ENCODE measurements around the gene MGAT4B.

The MGAT4B gene

GRCh38 chr5:179806250-179807048 lies at the start of gene MGAT4B:
Gene MGAT4B, minus strand, starts transcription at chr5:179806866. Its CDS starts 283 bp downstream, at chr5:179806583.
- peak within 1 kb of the TSS; percentile 72 for H3K27ac ChIP-seq (ENCODE audit: low read depth, low read length)
- H3K79me2 ChIP-seq (ENCODE audit: control insufficient read depth, insufficient read depth, low read length, unreplicated experiment), result peaks cover 48% of the 10 kb centered on the region
- peaks cover 29% of the 10 kb centered on the region for H3K4me1 ChIP-seq (ENCODE audit: control insufficient read depth, insufficient read depth, low read length, unreplicated experiment)
- H3K27me3 ChIP-seq (ENCODE audit: insufficient read depth, low read length), result no peaks in the 10 kb centered on the region
- H3K36me3 ChIP-seq (ENCODE audit: insufficient read depth, low read length), result no peaks in the 10 kb centered on the region
- H3K4me3 ChIP-seq (ENCODE audit: low read depth, low read length), result peak within 1 kb of the TSS; percentile 84
- peak within 1 kb of the TSS; percentile 89 for H2AFZ ChIP-seq (ENCODE audit: low read length, unreplicated experiment)

GRCh38 chr5:179854356-179854755 lies 47.7 kb upstream of the MGAT4B start:
- Histone ChIP-seq H3K36me3 (ENCODE audit: insufficient read depth, low read length) (peaks cover 23% of the 10 kb centered on the region), H3K27ac (ENCODE audit: low read depth, low read length) (no peak overlapping the region), H3K4me3 (ENCODE audit: low read depth, low read length) (no peak overlapping the region), H3K79me2 (ENCODE audit: control insufficient read depth, insufficient read depth, low read length, unreplicated experiment) (peaks cover 14% of the 10 kb centered on the region), H2AFZ (ENCODE audit: low read length, unreplicated experiment) (no peak overlapping the region), H3K4me1 (ENCODE audit: control insufficient read depth, insufficient read depth, low read length, unreplicated experiment) (no peaks in the 10 kb centered on the region), H3K27me3 (ENCODE audit: insufficient read depth, low read length) (no peaks in the 10 kb centered on the region)

- Histone ChIP-seq H3K79me2 (ENCODE audit: control insufficient read depth, insufficient read depth, low read length, unreplicated experiment) (peaks cover 12% of the 10 kb centered on the region), H3K36me3 (ENCODE audit: insufficient read depth, low read length) (peaks cover 30% of the 10 kb centered on the region), H3K27ac (ENCODE audit: low read depth, low read length) (no peak overlapping the region), H3K4me1 (ENCODE audit: control insufficient read depth, insufficient read depth, low read length, unreplicated experiment) (no peaks in the 10 kb centered on the region), H3K27me3 (ENCODE audit: insufficient read depth, low read length) (no peaks in the 10 kb centered on the region), H2AFZ (ENCODE audit: low read length, unreplicated experiment) (no peak overlapping the region), H3K4me3 (ENCODE audit: low read depth, low read length) (no peak overlapping the region)
Observed at GRCh38 chr5:179852993-179853547, 46.4 kb upstream of the MGAT4B start.

GRCh38 chr5:179841621-179842020 lies 35.0 kb upstream of the MGAT4B start:
- H3K27me3 ChIP-seq (ENCODE audit: insufficient read depth, low read length), result no peaks in the 10 kb centered on the region
- no peaks in the 10 kb centered on the region for H3K4me1 ChIP-seq (ENCODE audit: control insufficient read depth, insufficient read depth, low read length, unreplicated experiment)
- H3K27ac ChIP-seq (ENCODE audit: low read depth, low read length), result no peak overlapping the region
- peaks cover 27% of the 10 kb centered on the region for H3K36me3 ChIP-seq (ENCODE audit: insufficient read depth, low read length)
- H3K4me3 ChIP-seq (ENCODE audit: low read depth, low read length), result no peak overlapping the region
- H2AFZ ChIP-seq (ENCODE audit: low read length, unreplicated experiment), result no peak overlapping the region
- H3K79me2 ChIP-seq (ENCODE audit: control insufficient read depth, insufficient read depth, low read length, unreplicated experiment), result no peaks in the 10 kb centered on the region

- Histone ChIP-seq H3K27me3 (ENCODE audit: insufficient read depth, low read length) (no peaks in the 10 kb centered on the region), H2AFZ (ENCODE audit: low read length, unreplicated experiment) (no peak overlapping the region), H3K27ac (ENCODE audit: low read depth, low read length) (no peak overlapping the region), H3K36me3 (ENCODE audit: insufficient read depth, low read length) (peaks cover 27% of the 10 kb centered on the region), H3K79me2 (ENCODE audit: control insufficient read depth, insufficient read depth, low read length, unreplicated experiment) (no peaks in the 10 kb centered on the region), H3K4me3 (ENCODE audit: low read depth, low read length) (no peak overlapping the region), H3K4me1 (ENCODE audit: control insufficient read depth, insufficient read depth, low read length, unreplicated experiment) (peaks cover 3% of the 10 kb centered on the region)
Observed at GRCh38 chr5:179840766-179841165, 34.1 kb upstream of the MGAT4B start.

- Histone ChIP-seq H3K4me1 (ENCODE audit: control insufficient read depth, insufficient read depth, low read length, unreplicated experiment) (peaks cover 3% of the 10 kb centered on the region), H3K4me3 (ENCODE audit: low read depth, low read length) (no peak overlapping the region), H3K79me2 (ENCODE audit: control insufficient read depth, insufficient read depth, low read length, unreplicated experiment) (no peaks in the 10 kb centered on the region), H2AFZ (ENCODE audit: low read length, unreplicated experiment) (no peak overlapping the region), H3K27ac (ENCODE audit: low read depth, low read length) (no peak overlapping the region), H3K27me3 (ENCODE audit: insufficient read depth, low read length) (no peaks in the 10 kb centered on the region), H3K36me3 (ENCODE audit: insufficient read depth, low read length) (peaks cover 25% of the 10 kb centered on the region; the same call in 1 of the 2 replicates)
Observed at GRCh38 chr5:179840321-179840720, 33.7 kb upstream of the MGAT4B start.

GRCh38 chr5:179839328-179840256 lies 32.9 kb upstream of the MGAT4B start:
- H3K4me1 ChIP-seq (ENCODE audit: control insufficient read depth, insufficient read depth, low read length, unreplicated experiment), result peaks cover 3% of the 10 kb centered on the region

GRCh38 chr5:179837076-179838011 lies 30.7 kb upstream of the MGAT4B start:
- Histone ChIP-seq H3K27me3 (ENCODE audit: insufficient read depth, low read length) (no peaks in the 10 kb centered on the region), H2AFZ (ENCODE audit: low read length, unreplicated experiment) (no peak overlapping the region), H3K79me2 (ENCODE audit: control insufficient read depth, insufficient read depth, low read length, unreplicated experiment) (no peaks in the 10 kb centered on the region), H3K36me3 (ENCODE audit: insufficient read depth, low read length) (peaks cover 38% of the 10 kb centered on the region), H3K27ac (ENCODE audit: low read depth, low read length) (peak overlapping the region; percentile 34), H3K4me1 (ENCODE audit: control insufficient read depth, insufficient read depth, low read length, unreplicated experiment) (peaks cover 3% of the 10 kb centered on the region), H3K4me3 (ENCODE audit: low read depth, low read length) (no peak overlapping the region)

More at GRCh38 chr5:179839328-179840256, 32.9 kb upstream of the MGAT4B start:
- Histone ChIP-seq H3K36me3 (ENCODE audit: insufficient read depth, low read length) (peaks cover 22% of the 10 kb centered on the region; the same call in 1 of the 2 replicates), H2AFZ (ENCODE audit: low read length, unreplicated experiment) (no peak overlapping the region), H3K27me3 (ENCODE audit: insufficient read depth, low read length) (no peaks in the 10 kb centered on the region), H3K79me2 (ENCODE audit: control insufficient read depth, insufficient read depth, low read length, unreplicated experiment) (no peaks in the 10 kb centered on the region), H3K4me3 (ENCODE audit: low read depth, low read length) (no peak overlapping the region), H3K27ac (ENCODE audit: low read depth, low read length) (no peak overlapping the region)

- Histone ChIP-seq H2AFZ (ENCODE audit: low read length, unreplicated experiment) (no peak overlapping the region), H3K4me1 (ENCODE audit: control insufficient read depth, insufficient read depth, low read length, unreplicated experiment) (peaks cover 3% of the 10 kb centered on the region), H3K4me3 (ENCODE audit: low read depth, low read length) (no peak overlapping the region), H3K79me2 (ENCODE audit: control insufficient read depth, insufficient read depth, low read length, unreplicated experiment) (no peaks in the 10 kb centered on the region), H3K27ac (ENCODE audit: low read depth, low read length) (peak overlapping the region; percentile 34), H3K27me3 (ENCODE audit: insufficient read depth, low read length) (no peaks in the 10 kb centered on the region), H3K36me3 (ENCODE audit: insufficient read depth, low read length) (peaks cover 38% of the 10 kb centered on the region)
Observed at GRCh38 chr5:179836225-179837019, 29.8 kb upstream of the MGAT4B start.
